Measurements from ENCODE around the gene KCNK1. TPM values are rescaled to one million over a fixed set of nuclear protein-coding genes. Genes with fewer than 3 reads are reported as not detected.

The KCNK1 gene
- total and polyA plus RNA-seq, 2 of the 4 experiments (the other 2 are of a cell fraction), result 0.90 to 1.6 TPM

DNA sequence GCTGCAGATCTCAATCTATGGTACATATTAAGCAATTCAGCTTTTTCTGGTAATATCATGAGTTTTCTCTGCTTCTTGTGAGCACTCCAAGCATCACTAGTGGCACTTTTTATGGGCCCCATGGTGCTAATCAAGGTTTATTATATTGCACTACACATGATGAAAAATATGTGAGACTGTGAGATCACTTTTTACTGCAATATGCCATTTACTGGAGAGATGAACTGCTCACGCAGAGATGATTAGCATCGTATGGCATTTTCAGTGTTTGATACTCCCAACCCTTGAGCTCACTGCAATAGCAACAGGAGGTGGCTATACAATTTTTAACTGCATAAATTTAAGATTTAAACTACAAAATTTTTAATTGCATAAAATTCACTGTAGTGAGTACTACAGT, 8.7 kb upstream of the KCNK1 start:
- Histone ChIP-seq H3K9ac (ENCODE audit: low read depth, low read length) (no peak overlapping the region), H2BK120ac (ENCODE audit: low read depth, low read length) (no peak overlapping the region), H3K36me3 (ENCODE audit: control insufficient read depth, insufficient read depth, low read length) (no peaks in the 10 kb centered on the region), H2AFZ (replicated peaks; ENCODE audit: low read length, poor library complexity) (no peak overlapping the region), H3K27me3 (ENCODE audit: control insufficient read depth, insufficient read depth, low read length) (no peaks in the 10 kb centered on the region), H4K20me1 (ENCODE audit: insufficient read depth, low read length) (no peaks in the 10 kb centered on the region), H3K9me1 (ENCODE audit: insufficient read depth, low read length) (no peaks in the 10 kb centered on the region), H2BK5ac (ENCODE audit: low read depth, low read length, poor library complexity, severe bottlenecking) (no peak overlapping the region), H3K14ac (replicated peaks; ENCODE audit: low read depth, low read length) (no peak overlapping the region), H3K56ac (ENCODE audit: extremely low read depth, insufficient read depth, low read length) (no peak overlapping the region), H2AK5ac (ENCODE audit: low read depth, low read length) (no peak overlapping the region), H4K91ac (ENCODE audit: insufficient read depth, low read depth, low read length) (no peak overlapping the region), H4K8ac (ENCODE audit: low read depth in 2 of 2, low read length in 2 of 2) (no peak overlapping the region), H2BK15ac (ENCODE audit: low read depth, low read length) (no peak overlapping the region), H4K5ac (ENCODE audit: low read depth, low read length) (no peak overlapping the region), H3K9me3 (ENCODE audit: control insufficient read depth, insufficient read depth, low read length) (peaks cover 5% of the 10 kb centered on the region; the same call in 1 of the 2 replicates), H3K79me1 (ENCODE audit: low read depth in 1 of 2, low read length in 2 of 2) (no peaks in the 10 kb centered on the region), H3K4me3 (ENCODE audit: insufficient read depth, low read depth, low read length) (no peak overlapping the region), H2AK9ac (replicated peaks; ENCODE audit: low read depth, low read length, poor library complexity) (no peak overlapping the region), H3K4me1 (ENCODE audit: control insufficient read depth, insufficient read depth, low read length) (no peaks in the 10 kb centered on the region), H3K4me2 (ENCODE audit: low read depth, low read length) (no peak overlapping the region), H3K18ac (ENCODE audit: low read depth, low read length) (no peak overlapping the region), H3K4ac (ENCODE audit: low read depth, low read length) (no peak overlapping the region), H3K27ac (ENCODE audit: insufficient read depth, low read length) (no peak overlapping the region), H2BK20ac (ENCODE audit: low read depth, low read length) (no peak overlapping the region), H3K23ac (ENCODE audit: low read depth, low read length) (no peak overlapping the region)
- TF ChIP-seq FOS (IDR thresholded peaks at IDR 0.05; ENCODE audit: low read depth, low read length) (no peak), BHLHE40 (IDR thresholded peaks at IDR 0.05; ENCODE audit: low read depth, low read length) (no peak), USF2 (IDR thresholded peaks at IDR 0.05; ENCODE audit: low read depth, low read length) (no peak), ELK1 (IDR thresholded peaks at IDR 0.05; ENCODE audit: borderline replicate concordance, low read depth, low read length) (no peak), NFE2L2 (IDR thresholded peaks at IDR 0.05; ENCODE audit: low read depth, low read length) (no peak), SMC3 (IDR thresholded peaks at IDR 0.05; ENCODE audit: low read depth, low read length) (no peak), CEBPB (IDR thresholded peaks at IDR 0.05; ENCODE audit: low read depth, low read length) (no peak), MAFK (IDR thresholded peaks at IDR 0.05; ENCODE audit: low read depth, low read length) (no peak), MAZ (IDR thresholded peaks at IDR 0.05; ENCODE audit: borderline replicate concordance, low read depth, low read length) (no peak), RFX5 (IDR thresholded peaks at IDR 0.05; ENCODE audit: low read depth, low read length) (no peak), POLR2A (IDR thresholded peaks at IDR 0.05; ENCODE audit: low read depth, low read length) (no peak)
- TF ChIP-seq, protein P1, sequence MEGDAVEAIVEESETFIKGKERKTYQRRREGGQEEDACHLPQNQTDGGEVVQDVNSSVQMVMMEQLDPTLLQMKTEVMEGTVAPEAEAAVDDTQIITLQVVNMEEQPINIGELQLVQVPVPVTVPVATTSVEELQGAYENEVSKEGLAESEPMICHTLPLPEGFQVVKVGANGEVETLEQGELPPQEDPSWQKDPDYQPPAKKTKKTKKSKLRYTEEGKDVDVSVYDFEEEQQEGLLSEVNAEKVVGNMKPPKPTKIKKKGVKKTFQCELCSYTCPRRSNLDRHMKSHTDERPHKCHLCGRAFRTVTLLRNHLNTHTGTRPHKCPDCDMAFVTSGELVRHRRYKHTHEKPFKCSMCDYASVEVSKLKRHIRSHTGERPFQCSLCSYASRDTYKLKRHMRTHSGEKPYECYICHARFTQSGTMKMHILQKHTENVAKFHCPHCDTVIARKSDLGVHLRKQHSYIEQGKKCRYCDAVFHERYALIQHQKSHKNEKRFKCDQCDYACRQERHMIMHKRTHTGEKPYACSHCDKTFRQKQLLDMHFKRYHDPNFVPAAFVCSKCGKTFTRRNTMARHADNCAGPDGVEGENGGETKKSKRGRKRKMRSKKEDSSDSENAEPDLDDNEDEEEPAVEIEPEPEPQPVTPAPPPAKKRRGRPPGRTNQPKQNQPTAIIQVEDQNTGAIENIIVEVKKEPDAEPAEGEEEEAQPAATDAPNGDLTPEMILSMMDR (conservative IDR thresholded peaks at IDR 0.05; ENCODE audit: low read depth, low read length), result no peak
- no TSS peak for BruUV-seq (replicated peaks)
- ATAC-seq (ENCODE audit: low read depth) (no peak), DNase-seq (no peak)
- ChIA-PET CTCF (no interaction called here), POLR2A (ENCODE audit: unreplicated experiment) (no interaction called here)
- dilution Hi-C loops (cut with HindIII; ENCODE audit: low sequenced_read_pairs, unreplicated experiment) (no loop called here), in situ Hi-C loops (cut with MboI; ENCODE audit: low sequenced_read_pairs) (no loop called here), intact Hi-C loops (cut with micrococcal nuclease) (no loop called here)
- no CpG with 5 or more reads among the region's 2 CpGs for WGBS, 2 experiments (ENCODE audit: extremely low coverage in 2 of 2, insufficient read length in 1 of 2)

Data from IMR-90 (cell line).